CD4-positive, alpha-beta T cell treated with Interferon alpha-2 for 1 hour (primary cell): Measurements from ENCODE around the gene ASPG.

Experiments
- DNase-seq, 2 donors: peaks; one replicate each; pipeline ENCODE4 v3.0.0-alpha.2; 2020 to 2022

ASPG gene

DNA sequence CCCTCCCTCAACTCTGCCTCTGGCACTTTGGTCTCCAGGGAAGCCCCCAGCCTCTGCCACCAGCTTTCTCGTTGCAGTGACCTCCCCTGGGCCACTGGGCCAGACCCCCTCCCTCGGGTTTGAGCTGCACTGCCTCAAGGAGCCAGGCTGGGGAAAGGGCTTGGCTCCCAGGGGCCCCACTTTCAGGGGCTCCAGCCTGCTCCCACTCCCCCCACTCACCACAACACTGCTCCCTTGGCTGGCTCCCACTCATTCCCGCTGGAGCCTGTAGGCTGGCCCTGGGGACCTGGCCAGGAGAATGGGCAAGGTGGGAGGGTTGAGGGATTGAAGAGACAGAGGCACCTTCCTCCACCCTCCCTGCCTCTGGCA, 33.6 kb downstream of the ASPG start:
- DNase-seq: no peak

DNA sequence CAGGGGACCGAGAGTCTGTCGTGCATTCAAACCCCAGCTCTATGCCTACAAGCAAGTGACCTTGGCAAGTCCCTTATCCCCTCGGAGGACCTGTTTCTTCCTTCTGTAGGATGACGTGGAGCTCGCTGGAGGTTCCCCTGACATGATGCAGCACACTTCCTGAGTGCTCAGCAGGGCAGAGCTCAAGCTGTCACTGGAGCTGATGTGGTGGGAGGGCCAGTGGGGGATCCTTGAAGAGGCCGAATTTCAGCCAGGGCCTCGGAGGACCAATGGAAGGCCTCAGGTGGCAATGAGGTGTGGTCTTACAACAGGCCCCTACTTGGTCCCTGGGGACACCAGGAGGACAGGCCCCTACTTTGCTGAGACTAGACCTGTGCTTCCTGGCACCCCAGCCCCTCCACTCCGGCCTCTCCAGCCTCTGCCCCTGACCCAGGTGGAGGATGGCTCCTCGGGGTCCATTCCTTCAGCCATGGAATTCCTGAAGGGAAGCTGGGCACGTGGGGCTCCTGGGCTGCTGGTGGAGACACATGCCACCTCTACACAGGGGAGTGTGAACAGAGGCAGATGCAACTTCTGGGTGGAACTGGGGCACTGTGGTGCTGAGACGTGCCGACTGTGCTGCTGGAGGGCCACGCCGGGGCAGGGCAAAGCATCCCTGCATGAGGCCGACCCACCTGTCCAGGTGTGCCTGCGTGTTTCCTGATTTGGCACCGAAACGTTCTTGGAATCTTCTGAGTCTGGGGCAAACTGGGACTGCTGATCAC, 34.2 kb downstream of the ASPG start:
- no peak for DNase-seq

DNA sequence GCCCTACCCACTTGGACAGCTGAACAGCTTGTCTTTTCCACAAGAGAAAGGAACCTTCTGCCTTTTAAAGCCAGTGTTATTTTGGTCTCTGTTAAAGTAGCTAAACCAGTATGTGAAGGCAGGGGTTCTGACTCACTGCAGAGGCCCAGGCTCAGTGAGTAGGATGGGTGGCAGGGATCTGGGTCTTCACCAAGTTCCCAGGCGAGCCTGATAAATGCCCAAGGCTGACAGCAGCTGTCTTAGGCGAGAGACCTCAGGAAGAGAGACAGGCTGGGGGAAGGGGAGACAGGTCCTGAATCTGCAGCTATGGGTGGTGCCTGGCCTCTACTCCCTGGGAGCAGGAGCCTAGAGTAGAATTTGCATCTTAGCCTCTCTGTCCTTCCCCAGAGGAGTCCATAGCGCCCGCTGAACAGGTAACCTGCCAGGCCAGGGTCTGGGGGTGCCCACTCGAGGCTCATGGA, 34.8 kb downstream of the ASPG start:
- DNase-seq: no peak

DNA sequence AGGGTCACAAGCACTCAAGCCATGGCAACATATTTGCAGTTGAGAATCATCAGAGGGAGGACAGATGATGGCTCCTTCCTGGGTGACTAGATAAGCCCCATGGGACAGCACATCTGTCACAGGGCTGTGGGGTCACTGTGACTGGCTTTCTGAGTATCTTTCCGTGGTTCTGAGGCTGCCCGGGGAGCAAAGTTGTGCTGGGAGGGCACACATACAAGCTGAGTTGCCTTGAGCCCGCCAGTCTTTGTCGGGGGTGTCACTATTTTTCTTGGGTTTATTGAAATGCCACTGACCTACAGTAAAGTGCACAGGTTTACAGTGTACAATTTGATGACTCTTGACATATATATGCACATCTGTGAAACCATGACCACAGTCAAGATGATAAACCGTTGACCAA, 35.6 kb downstream of the ASPG start:
- DNase-seq: no peak

DNA sequence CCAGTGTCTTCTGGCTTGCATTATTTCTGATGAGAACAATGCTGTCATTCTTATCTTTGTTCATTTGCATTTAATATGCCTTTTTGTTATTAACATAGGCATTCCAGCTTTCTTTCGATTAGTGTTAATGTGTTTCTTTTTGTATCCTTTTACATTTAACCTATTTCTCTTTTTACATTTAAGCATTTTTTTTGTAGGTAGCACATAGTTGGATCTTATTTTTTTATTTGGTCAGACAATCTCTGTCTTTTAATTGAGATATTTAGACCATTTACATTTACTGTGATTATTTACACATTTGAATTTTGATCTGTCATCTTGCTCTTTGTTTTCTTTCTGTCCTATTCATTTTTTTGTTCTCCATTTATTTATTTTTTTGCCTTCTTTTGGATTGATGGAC, 38.4 kb downstream of the ASPG start:
- no peak for DNase-seq

DNA sequence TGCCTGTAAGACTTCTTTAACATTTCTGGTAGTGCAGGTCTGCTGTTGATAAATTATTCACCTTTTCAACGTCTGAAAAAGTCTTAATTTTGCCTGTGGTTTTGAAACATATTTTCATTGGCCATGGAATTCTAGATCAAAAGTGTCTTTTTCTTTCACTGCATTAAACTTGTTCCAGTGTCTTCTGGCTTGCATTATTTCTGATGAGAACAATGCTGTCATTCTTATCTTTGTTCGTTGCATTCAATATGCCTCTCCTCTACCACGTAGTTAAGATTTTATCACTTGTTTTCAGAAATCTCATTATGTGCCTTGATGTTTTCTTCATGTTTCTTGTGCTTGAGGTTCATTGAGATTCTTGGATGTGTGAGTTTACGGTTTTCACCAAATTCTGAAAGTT, 39.5 kb downstream of the ASPG start:
- DNase-seq: no peak

DNA sequence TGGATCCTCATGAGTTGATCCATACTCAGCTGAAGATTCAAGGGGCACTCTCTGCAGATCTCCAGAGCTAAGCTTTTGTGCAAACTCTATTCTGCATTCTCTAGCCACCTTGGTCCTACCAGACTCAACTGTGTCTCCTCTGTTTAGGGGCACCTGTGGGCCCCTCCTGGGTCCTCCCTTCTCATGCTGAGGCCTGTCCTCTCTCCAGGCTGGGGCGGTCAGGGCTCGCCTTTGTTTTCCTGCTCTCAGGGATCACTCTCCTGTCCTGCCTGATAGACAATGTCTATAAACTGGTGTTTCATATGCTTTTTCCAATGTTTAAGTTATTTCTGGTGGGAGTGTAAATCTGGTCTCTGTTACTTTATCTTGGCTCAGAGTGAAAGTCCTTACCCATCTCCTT, 41.3 kb downstream of the ASPG start:
- DNase-seq: no peak

DNA sequence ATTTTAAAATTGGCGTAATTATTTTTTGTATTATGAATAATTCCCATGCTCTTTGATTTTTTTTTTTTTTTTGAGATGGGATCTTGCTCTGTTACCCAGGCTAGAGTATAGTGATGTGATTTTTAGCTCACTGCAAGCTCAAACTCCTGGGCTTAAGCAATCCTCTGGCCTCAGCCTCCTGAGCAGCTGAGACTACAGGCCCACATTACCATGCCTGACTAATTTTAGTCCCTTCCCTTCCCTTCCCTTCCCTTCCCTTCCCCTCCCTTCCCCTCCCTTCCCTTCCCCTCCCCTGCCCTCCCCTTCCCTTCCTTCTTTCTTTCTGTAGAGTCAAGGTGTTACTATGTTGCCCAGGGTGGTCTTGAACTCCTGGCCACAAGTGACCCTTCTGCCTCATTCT, 43.5 kb downstream of the ASPG start:
- DNase-seq: no peak

DNA sequence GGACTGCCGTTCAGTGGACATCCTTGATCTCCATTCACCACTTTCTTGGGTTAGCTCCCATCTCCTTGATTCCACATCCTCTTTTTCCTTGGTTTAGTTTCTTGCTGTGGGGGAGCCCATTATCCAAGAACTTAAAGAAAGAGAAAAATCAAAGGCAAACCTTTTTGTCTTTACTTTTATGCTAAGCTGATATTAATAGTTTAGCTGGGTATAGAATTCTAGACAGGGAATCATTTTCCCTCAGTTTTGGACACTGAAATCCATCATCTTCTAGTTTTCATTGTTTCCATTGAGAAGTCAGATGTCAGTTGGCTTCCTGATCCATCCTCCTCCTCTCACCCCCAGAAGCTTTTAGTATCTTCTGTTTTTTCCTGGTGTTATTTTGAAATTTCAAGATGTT, 44.1 kb downstream of the ASPG start:
- DNase-seq: no peak

DNA sequence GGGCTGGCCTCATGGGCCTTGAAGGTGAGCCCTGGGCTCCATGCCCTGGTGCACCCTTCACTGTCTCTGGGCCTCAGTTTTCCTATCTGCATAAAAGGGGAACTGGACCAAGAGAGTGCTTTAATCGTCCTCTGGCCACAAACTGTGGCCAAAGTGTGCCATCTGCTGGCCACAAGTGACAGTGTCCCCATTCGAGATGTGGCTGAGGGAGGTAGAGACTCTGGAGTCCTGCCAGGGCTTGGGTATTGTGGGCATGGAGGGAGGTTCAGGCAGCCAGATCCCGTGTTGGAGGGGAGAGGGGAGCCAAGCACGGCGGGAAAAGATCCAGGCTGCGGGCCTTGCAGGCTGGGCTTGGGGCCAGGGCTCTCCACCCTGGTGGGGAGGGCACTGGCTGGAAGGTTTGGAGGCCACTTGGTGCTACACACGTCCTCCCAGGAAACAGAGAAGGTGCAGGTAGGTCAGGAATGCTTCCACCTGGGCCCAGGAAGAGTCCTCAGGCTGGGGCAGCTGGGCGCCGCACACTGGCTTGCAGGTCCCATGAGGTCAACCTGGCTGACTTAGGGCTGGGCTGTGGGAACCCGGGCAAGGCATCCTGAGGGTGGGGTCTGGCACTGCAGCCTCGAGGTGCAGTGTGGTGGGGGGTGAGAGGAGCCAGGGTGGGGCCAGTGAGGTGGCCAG, 45.6 kb downstream of the ASPG start:
- DNase-seq: no peak

DNA sequence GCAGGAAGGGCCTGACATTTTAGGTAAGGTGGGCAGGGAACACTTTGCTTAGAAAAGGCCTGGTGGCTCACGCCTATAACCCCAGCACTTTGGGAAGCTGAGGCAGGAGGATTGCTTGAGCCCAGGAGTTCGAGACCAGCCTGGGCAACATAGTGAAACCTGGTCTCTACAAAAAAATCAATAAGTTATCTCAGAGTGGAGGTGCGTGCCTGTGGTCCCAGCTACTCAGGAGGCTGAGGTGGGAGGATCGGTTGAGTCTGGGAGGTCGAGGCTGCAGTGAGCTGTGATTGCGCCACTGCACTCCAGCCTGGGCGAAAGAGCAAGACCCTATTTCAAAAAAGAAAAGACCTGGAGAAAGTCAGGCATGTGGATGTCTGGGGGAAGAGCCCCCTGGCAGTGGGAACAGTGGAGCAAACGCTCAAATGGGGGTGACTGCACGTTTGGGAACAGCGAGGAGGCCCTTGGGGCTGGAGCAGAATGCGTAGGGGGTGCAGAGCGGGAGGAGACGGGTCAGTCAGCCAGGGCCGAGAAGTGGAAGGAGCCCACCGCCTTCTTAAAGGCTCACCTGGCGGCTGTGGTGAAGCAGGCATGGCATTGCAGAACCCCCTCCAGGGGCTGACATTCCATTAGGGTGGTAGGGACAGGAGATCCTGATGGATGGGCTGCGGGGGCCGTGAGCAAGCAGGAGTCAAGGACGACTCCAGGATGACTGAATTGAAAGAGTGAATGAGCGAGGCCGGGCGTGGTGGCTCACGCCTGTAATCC, 46.6 kb downstream of the ASPG start:
- no peak for DNase-seq

DNA sequence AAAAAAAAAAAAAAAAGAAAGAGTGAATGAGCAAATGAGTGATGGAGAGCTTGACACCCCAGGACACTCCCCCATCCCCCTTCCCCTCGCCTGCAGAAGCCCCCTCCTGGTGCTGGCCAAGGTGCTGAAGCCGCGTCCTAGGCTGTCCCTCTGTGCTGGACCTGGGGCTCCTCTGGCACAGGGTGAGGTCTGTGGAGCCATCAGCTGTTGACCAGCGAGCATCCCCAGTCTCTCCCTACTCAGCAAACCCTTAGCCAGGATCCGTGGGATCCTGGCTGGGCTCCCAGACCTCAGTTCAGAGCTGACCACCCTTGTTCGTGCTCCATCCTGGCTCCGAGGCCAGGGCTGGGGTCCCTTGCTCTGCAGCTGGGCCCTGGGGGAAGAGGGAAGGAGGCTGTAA, 47.5 kb downstream of the ASPG start:
- DNase-seq: no peak

DNA sequence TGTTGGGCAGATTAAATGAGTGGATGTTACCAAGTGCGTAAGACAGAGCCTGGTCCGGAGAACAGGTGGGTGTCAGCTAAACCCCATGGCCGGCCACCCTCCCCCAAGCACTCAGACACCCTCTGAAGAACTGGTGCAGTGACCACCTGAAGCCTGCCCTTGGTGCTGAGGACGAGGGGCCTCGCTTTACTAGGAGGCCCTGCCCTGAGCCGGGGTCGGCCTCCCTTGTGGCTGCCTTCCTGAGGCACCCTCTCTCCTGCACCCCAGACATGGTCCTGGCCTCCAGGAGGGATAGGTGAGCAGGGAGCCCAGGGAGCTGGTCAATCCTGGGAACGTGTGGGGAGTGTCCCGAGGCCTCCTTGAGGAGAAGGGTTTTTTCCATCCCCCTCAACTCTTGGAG, 48.0 kb downstream of the ASPG start:
- no peak for DNase-seq

DNA sequence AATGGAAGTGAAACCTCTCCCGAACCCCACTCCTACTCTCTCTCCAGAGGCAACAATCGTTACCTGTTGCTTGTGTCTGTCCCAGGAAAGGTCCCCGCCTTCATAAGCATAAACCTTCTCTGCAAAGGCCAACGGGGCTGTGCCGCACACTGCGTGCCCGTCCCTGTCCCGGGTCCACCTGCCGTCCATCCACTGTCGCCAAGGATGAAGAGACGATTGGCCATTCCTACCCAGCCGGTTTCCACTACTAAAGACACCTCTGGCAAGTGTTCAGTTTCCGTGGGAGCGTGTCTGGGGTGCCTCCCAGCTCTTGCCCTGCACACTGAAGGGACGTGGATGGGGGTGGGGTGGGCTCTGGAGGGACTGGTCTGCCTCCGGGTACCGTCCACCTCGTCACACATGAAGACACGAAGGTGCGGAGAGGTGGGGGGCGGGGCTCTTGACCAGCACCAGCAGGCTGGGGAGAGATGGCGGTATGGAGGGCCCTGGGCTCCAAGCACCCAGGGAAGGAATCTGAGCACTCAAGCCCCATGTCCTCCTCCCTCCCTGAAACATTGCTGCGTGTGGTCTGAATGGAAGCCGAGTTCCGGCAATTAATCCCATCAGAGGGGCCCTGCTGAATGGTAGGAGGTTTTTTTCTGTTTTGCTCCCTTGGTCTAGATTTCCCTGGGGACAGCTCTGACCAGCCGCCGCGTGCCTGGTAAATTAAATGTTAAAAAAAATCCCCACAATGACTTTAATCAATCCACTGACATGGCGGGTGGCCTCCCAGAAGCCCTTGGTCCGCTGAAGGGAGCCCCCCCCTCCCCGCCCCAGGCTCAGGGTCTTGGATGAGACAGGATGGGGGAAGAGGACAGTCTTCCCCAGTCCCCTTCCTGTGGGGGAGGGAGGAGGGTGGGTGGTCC, 48.8 kb downstream of the ASPG start:
- no peak for DNase-seq

DNA sequence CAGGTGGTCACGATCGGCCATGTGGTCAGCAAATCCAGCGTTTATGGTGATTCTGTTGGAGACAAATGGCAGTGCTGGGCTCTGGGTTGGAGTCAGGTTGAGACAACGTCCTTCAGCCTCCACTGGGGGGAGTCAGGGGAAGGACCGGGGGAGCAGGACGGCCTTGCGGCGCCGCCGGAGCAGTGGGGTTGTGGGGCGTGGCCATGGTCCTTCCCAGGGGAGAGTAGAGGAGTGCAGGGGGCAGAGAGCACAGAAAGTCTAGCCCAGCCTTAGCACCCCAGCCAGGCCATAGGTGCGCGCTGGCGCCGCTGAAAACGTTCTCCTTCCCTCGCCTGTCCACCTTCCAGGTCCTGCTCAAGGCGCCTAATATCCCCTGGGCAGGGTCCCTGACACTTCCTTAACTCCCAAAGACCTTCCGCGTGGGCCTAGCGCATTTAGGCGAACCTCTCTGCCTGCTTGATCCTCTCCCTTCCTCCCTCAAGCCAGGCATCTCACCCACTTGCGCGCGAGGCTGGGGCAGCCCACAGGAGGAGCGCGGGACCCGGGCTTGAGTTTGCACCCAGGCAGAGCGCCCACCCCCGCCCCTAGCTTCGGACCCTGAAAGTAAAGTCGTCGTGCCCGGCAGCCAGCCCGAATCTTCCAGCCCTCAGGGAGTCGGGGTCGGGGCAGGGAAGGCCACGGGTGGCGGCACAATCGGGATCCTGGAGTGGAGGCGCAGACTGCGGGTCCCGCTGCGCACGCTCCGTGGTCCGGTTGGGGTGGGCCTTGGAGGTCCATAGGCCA, 49.8 kb downstream of the ASPG start:
- DNase-seq: no peak

DNA sequence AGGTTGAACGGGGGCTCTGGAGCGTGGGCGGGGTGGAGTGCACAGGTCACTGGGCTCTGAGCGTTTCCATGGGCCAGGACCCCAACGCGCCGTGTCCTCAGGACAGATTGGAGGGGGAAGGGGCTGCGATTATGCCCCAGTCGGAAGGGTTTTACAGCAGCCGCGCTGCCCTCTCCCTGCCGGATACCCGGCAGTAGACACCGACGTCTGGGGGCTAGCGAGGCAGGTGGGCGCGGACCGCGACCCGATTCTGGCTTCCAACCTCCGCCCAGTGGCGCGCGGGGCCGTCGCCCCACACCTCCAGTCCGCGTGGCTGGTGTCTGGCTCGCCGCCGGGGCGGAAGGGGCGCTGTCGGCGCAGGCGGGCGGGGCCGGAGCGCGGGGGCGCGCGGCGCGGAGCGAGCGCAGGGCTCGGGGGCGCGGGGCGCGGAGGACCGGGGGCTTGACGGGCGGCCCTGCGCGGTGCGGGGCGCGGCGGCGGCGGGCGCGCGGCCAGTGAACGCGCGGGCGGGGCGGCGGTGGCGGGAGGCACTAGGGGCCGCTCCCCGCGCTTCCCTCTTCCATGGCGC, 50.5 kb downstream of the ASPG start:
- DNase-seq: no peak

DNA sequence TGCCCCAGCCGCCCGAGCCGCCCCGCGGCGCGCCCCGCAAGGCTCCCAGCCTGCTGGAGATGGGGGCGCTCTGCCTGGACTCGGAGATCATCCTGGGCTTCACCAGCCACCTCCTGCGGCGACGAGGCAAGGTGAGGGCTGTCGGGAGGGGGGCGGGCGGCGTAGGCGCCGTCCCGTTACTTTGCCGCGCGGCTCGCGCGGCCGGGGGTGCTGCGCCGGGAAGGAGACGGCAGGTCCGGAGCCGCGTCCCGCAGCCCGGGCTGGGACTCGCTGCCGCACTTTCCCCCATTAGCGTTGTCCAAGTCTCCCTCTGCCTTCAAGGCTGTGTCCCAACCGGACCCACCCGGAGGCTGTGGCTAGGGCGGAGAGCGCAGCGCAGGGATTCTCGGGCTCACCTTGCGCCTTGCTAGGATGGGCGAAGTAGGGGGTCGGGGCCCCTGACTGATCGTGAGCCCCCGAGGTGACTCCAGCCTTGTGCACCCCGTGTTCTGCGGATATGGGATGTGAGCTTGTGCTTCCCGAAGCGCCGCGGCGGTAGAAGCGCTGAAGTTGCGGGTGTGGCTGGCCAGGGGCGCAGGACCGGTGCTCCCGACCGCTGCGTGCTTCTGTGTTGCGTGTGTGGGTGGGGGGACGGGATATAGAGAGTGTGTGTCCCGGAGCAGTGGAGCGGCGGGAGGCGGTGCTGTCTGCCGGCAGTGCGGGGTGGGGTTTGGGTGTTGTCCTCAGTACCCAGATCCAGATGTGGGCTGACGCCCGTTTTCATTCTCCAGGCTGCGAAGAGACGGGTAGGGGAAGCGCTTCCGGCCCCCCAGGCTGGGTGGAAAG, 51.2 kb downstream of the ASPG start:
- no peak for DNase-seq

DNA sequence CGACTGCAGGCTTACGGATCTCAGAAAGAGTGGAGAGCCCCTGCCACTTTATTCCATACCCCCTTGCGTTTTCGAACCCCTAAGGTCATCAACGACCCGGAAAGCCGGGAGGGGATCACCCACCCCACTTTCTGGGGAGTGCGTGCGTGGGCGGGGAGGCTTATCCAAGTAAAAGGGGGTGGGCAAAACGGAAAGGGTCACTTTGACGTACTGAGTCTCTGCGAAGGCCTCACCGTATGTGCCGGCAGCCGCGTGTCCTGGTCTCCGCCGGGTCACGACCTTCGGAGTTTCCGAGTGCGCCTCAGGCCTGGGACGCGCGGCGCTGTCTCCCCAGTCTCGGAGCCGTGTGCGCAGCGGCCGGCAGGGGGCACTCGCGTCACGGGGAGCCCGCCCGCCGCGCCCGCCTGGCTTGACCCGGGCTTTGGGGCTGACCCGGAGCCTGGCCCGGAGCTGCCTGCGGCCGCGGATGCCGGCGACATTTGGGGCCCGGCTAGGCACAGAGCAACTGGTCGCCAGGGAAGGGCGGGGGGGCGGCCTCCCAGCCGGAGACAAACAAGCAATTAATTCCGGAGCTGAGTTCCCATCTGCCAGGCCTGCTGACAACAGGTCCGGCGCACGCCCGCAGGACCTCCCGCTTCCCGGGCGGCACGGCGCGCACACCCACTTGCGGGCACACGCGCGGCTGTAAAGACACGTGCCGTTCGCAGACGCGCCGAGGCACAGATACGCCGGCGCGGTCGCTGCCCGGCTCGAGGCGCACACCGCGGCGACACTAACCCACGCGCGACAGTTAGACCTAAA, 52.0 kb downstream of the ASPG start:
- peak; percentile 18 to 56 for DNase-seq

DNA sequence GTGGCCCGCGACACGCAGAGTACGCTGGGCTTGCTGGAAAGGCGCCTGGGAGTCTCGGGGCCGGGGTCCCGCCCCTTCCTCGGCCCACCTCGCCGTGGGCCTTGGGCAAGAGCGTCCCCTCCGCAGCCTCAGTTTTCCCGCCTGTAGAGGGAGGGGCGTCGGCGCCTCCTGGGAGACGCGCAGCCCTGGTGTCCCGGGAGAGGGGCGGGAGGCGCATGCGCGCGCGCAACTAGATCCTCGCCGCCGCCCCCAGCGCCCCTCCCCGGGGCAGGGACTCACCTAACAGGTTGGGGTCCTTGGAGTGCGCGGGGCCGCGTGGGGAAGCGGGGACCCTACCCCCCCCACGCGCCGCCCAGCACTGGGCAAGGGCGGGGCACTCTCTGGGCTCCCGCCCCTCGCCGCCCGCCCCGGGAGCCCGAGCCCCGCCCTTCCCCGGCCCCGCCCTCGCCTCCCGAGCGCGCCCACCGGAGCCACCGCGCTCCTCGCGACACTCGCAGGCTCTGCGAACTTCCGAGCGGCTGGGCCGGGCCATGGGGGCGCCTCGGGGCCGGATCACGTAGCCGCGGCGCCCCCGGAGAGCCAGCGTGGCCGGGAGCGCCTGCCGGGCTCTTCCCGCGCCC, 52.7 kb downstream of the ASPG start, which contains the start of gene KIF26A:
KIF26A (plus strand) TSS at position 490 of the 620 bp plus-strand sequence. CDS start 136 bp downstream, outside the sequence.
- no peak for DNase-seq
